Measurements from ENCODE around the gene ITSN1. TPM values are rescaled to one million over a fixed set of nuclear protein-coding genes. Genes with fewer than 3 reads are reported as not detected.

Gene ITSN1
- total RNA-seq, 1 donor from 2014 or later: 116 TPM

- H3K27ac Mint-ChIP-seq: no peak overlapping the region
- H3K4me1 Mint-ChIP-seq (ENCODE audit: low read depth): peaks cover 8% of the 10 kb centered on the region
- peaks cover 10% of the 10 kb centered on the region for H3K9me3 Mint-ChIP-seq (ENCODE audit: low read depth)
- H3K36me3 Mint-ChIP-seq (ENCODE audit: insufficient read depth): peaks cover 52% of the 10 kb centered on the region
- DNase-seq (ENCODE audit: low spot score, unreplicated experiment): no peak
- no peak for TF ChIP-seq CTCF (IDR thresholded peaks at IDR 0.05; ENCODE audit: unreplicated experiment)
- no peaks in the 10 kb centered on the region for H3K27me3 Mint-ChIP-seq
- no peak overlapping the region for H3K4me3 Mint-ChIP-seq (ENCODE audit: low read depth)
These were observed 124.9 kb downstream of the ITSN1 start for GRCh38 chr21:33767236-33767635.

- Mint-ChIP-seq H3K4me1 (ENCODE audit: low read depth) (peaks cover 8% of the 10 kb centered on the region), H3K27me3 (no peaks in the 10 kb centered on the region), H3K27ac (no peak overlapping the region), H3K4me3 (ENCODE audit: low read depth) (no peak overlapping the region), H3K36me3 (ENCODE audit: insufficient read depth) (peaks cover 53% of the 10 kb centered on the region), H3K9me3 (ENCODE audit: low read depth) (peaks cover 10% of the 10 kb centered on the region)
- TF ChIP-seq CTCF (IDR thresholded peaks at IDR 0.05; ENCODE audit: unreplicated experiment): no peak
- DNase-seq (ENCODE audit: low spot score, unreplicated experiment): no peak
These were observed 125.7 kb downstream of the ITSN1 start for GRCh38 chr21:33767960-33768359.

GRCh38 chr21:33769057-33769456 is 126.8 kb downstream of the ITSN1 start:
- no peak for DNase-seq (ENCODE audit: low spot score, unreplicated experiment)
- Mint-ChIP-seq H3K4me3 (ENCODE audit: low read depth) (no peak overlapping the region), H3K27me3 (no peaks in the 10 kb centered on the region), H3K9me3 (ENCODE audit: low read depth) (peaks cover 10% of the 10 kb centered on the region), H3K36me3 (ENCODE audit: insufficient read depth) (peaks cover 47% of the 10 kb centered on the region), H3K27ac (no peak overlapping the region), H3K4me1 (ENCODE audit: low read depth) (peaks cover 3% of the 10 kb centered on the region)
- no peak for TF ChIP-seq CTCF (IDR thresholded peaks at IDR 0.05; ENCODE audit: unreplicated experiment)

GRCh38 chr21:33770542-33770941 is 128.2 kb downstream of the ITSN1 start:
- Mint-ChIP-seq H3K27ac (no peak overlapping the region), H3K36me3 (ENCODE audit: insufficient read depth) (peaks cover 51% of the 10 kb centered on the region)
- no peak for DNase-seq (ENCODE audit: low spot score, unreplicated experiment)

GRCh38 chr21:33771976-33772375 is 129.7 kb downstream of the ITSN1 start:
- DNase-seq (ENCODE audit: low spot score, unreplicated experiment): no peak
- TF ChIP-seq CTCF (IDR thresholded peaks at IDR 0.05; ENCODE audit: unreplicated experiment): no peak
- Mint-ChIP-seq H3K9me3 (ENCODE audit: low read depth) (peaks cover 10% of the 10 kb centered on the region), H3K27ac (no peak overlapping the region), H3K27me3 (no peaks in the 10 kb centered on the region), H3K4me3 (ENCODE audit: low read depth) (no peak overlapping the region), H3K36me3 (ENCODE audit: insufficient read depth) (peaks cover 52% of the 10 kb centered on the region), H3K4me1 (ENCODE audit: low read depth) (peaks cover 11% of the 10 kb centered on the region)

More at GRCh38 chr21:33770542-33770941, 128.2 kb downstream of the ITSN1 start:
- TF ChIP-seq CTCF (IDR thresholded peaks at IDR 0.05; ENCODE audit: unreplicated experiment): no peak
- Mint-ChIP-seq H3K27me3 (no peaks in the 10 kb centered on the region), H3K4me1 (ENCODE audit: low read depth) (peaks cover 10% of the 10 kb centered on the region), H3K4me3 (ENCODE audit: low read depth) (no peak overlapping the region), H3K9me3 (ENCODE audit: low read depth) (peaks cover 10% of the 10 kb centered on the region)
